Adipose tissue (tissue), 3 donors: Measurements from ENCODE around the gene SFMBT1. TPM values are rescaled to one million over a fixed set of nuclear protein-coding genes. Genes with fewer than 3 reads are reported as not detected.

Source experiments
- H3K27ac ChIP-seq: one replicate; pipeline ENCODE4 v1.5.1; 2013; ENCODE audit warnings: low read depth, low read length
- WGBS, 3 donors: extraction: QIAGEN DNeasy Blood & Tissue Kit; methylation state at CpG; one replicate each; pipeline ENCODE4 v1.1.7; 2013; 5-methylcytosine and 5-hydroxymethylcytosine counted together
- polyA plus RNA-seq, 3 donors: library from polyadenylated mRNA; stranded (reverse); fragments of 200-250 nt; gene quantifications; one replicate each; pipeline ENCODE4 v1.2.3, GENCODE V29; 2013
- donor health status: healthy with polysubstance abuse.
- donor health status: Bipolar disorder and iron deficiency.
- donor health status: healthy.

The SFMBT1 gene
- polyA plus RNA-seq, 3 donors: 1.9 to 5.2 (median 3.1) TPM

DNA sequence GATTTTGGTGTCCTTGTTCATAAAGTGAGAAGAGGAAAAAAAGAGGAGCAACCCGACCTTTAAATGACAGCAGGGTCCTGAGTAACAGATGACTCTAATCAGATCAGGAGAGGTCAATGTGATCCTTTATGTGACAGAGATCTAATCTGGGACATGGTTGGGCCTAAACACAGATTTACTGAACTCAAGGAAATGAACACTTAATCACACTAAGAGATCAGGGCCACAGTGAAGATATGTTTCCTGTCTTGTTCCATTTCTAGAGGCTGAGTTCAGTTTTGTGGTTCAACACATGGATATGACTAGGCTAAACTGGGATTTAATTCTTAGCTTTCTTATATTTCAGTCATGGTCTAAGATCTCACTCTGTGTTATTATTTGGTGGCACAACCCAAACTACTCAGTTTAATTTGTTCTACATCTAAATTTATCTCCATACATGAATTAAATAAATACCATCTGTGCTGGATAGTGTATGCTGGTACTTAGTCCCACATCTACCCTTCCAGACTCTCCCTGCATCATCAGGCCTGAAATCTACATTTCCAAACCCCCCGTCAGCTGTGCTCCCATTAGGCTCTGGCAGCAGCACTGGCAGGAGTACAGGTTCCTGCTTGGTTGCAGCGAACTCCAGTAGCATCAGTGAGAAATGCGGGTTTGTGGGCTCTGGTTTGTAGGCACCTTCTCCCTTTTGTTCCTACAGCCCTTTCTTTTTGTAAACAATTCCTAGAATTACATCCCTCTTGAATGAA is 22.6 kb downstream of the SFMBT1 start:
- H3K27ac ChIP-seq: no peak overlapping the region
- 77 to 92% (median 84%) methylated on average over 4 of the region's 4 CpGs for WGBS, 3 donors

DNA sequence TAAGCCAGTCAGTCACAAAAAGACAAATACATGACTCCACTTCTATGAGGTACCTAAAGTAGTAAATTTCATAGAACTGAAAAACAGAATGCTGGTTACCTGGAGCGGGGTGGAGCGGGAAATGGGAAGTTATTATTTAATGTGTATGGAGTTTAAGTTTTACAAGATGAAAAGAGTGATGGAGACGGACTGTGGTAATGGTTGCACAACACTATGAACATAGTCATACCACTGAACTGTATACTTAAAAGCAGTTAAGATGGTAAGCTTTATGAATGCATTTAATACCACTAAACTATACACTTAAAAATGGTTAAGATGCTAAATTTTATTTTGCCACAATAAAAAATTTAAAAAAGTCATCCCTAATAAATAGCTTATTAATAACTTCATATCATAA is 23.2 kb downstream of the SFMBT1 start:
- H3K27ac ChIP-seq: no peak overlapping the region
- WGBS, 3 donors: 83 to 95% (median 86%) methylated on average over 3 of the region's 3 CpGs

DNA sequence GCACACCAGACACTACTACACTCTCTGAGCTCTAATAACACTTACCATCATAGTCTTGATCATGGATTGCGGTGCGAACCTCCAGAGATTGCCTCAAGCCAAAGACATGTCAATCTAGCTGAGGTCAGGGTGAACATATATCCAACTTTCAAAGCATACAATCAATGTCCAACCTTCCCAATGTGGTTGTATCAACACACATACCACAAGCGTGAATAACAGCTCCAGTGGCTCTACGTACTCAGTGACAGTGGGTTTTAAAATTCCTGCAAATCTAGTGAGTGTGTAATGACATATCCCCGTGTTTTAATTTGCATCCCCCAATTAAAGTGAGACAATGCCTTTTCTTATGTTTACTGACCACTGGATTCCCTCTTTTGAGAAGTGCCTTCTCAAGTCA is 29.6 kb downstream of the SFMBT1 start:
- 86 to 93% (median 92%) methylated on average over 5 of the region's 5 CpGs for WGBS, 3 donors
- no peak overlapping the region for H3K27ac ChIP-seq

DNA sequence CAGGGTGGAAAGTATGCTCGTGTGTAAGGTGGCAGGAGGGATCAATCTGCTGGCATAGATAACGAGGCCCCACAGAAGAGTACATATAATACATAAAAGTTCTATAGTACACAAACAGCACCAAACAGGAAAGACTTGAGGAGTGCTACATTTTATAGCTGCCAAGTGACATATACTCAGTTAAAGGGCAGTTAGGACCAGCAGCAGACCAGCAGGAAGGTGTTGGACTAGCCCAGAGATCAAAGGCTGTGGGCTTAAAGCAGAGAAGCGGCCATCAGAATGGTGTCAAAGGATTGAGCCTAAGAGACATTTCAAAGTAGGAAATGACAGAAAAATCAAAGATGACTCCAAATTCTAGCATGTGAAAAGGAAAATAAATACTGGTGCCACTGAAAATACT is 34.5 kb downstream of the SFMBT1 start:
- no peak overlapping the region for H3K27ac ChIP-seq
- 63 to 84% (median 78%) methylated on average over 3 of the region's 3 CpGs for WGBS, 3 donors

DNA sequence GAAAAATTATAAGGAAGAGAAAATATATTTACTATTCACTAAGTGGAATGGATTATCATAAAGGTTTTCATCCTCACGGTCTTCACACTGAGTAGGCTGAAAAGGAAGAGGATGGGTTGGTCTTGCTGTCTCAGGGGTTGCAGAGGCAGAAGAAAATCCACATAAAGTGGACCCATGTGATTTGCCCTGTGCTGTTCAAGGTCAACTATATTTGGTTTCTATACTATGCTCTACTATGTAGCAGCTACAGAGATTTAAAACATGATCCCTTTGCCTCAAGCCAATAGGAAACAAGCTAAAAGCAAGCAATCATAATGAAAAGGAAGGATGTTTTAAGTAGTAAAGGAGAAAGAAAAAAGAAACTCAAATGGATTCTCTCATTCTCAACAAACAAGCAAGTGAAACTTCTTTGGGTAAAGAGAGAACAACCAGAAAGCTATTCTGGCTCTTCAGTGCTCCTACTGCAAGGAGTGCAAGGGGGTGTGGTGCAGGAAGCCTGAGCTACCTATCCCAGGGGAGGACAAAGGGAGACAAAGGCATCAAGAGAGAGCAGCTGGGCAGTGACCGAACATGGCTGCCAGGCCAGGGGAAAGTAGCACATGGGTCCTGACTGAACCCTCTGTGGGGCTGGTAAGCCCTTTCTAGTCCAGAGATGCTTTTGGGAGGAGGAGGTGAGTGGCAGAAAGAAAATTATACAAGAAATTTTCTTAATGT is 35.9 kb downstream of the SFMBT1 start:
- 67 to 81% (median 78%) methylated on average over 2 of the region's 2 CpGs for WGBS, 3 donors
- no peak overlapping the region for H3K27ac ChIP-seq

DNA sequence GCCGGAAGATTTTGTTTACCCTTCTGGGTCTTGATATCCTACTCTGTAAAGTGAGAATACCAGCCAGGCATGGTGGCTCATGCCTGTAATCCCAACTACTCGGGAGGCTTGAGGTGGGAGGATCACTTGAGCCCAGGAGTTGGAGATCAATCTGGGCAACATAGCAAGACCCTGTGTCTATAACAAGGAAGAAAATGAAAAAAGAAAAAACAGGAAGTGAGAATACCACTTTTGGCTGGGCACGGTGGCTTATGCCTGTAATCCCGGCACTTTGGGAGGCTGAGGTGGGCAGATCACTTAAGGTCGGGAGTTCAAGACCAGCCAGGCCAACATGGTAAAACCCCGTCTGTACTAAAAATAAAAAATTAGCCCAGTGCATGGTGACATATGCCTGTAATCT is 36.9 kb downstream of the SFMBT1 start:
- 84 to 90% (median 89%) methylated on average over 6 of the region's 6 CpGs for WGBS, 3 donors
- no peak overlapping the region for H3K27ac ChIP-seq

DNA sequence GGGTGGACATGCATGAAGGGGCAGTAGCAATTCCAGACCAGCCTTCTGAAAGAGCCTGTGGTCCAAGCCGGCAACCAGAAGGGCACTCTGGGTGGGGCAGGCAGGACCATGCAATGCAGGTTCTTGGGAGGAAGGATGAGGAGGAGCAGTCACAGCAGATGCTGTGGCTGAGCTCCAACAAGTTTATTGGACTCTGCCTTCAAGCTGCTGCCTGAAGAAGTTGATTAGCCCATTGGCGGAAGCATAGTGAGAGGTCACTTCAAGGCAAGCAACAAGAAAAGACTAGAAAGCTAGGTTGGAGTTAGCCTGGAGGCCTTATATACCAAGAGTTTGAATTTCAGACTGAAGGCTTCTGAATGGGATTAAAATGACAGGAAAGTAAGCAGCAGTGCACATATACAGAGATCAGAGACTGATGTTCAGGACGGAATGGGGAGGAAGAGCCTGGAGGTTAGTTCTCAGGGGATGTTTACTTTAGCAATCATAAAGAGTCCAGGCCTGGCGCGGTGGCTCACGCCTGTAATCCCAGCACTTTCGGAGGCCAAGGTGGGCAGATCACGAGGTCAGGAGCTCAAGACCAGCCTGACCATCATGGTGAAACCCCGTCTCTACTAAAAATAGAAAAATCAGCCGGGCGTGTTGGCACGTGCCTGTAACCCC is 39.9 kb downstream of the SFMBT1 start:
- H3K27ac ChIP-seq: no peak overlapping the region
- 56 to 89% (median 85%) methylated on average over 12 of the region's 12 CpGs for WGBS, 3 donors

DNA sequence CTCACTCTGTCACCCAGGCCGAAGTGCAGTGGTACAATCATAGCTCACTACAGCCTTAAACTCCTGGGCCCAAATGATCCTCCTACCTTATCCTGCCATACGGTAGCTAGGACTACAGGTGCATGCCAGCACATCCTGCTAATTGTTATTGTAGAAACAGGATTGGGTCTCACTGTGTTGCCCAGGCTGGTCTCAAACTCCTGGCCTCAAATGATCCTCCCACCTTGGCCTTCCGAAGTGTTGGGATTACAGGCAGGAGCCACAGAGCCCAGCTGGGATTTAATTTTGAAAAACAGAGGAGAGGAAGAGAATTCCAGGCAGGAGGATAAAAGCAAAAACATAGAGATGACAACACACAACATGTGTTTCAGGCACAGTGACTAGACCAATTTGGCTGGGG is 40.5 kb downstream of the SFMBT1 start:
- no peak overlapping the region for H3K27ac ChIP-seq
- 47 to 96% (median 96%) methylated on average over 3 of the region's 3 CpGs for WGBS, 3 donors

DNA sequence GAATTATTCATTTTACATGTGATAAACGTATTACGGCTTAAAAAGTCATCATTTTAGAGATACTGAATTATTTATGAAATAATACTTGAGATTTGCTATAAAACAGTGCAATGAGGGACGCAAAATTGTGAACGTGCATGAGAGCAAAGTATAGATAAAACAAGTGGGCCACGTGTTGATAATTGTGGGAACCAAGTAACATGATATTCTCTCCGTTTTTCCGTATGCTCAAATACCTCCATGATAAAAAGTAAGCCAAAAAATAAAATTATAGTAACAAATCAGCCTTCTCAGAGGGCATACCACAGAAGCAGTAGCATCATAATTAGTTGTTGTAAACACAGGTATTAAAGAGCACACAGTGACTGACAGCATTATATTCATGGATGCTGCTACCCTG is 42.6 kb downstream of the SFMBT1 start:
- 77 to 93% (median 92%) methylated on average over 7 of the region's 7 CpGs for WGBS, 3 donors
- no peak overlapping the region for H3K27ac ChIP-seq

DNA sequence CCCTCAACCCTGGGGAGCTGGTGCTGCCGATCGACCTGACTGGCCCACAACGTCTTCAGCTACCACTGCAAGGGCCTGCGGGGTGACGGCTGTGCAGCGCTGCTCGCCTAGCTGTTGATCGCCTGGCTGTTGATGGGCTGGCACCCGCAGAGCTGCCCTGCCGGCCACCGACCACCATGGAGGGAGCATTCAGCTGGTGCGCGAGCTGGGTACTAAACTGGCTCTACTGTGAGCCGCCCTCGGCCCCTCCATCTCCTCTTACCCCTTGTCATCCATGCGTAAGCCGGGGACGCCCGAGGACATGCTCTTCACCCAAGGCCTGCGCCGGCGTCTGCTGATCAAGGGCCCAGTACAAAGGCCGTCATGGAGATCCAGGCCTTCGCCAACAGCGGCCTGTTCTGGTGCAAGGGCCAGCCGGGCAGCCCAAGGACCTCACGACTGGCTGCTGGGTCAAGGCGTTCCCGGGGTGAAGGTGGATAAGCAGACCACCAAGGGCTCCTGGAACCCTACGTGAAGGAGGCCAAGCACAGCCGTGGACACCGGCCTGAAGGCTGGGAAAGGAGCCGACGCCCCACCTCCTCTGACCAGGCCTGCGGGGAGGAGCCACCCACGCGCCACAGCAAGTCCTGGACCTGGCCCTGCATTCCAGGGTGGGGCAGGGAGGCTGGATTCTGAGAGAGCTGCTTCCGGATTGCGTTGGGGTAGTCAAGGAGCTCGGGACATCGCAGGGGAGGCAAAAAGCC is 46.9 kb downstream of the SFMBT1 start:
- WGBS, 3 donors: 96 to 97% (median 97%) methylated on average over 41 of the region's 41 CpGs
- H3K27ac ChIP-seq: no peak overlapping the region

DNA sequence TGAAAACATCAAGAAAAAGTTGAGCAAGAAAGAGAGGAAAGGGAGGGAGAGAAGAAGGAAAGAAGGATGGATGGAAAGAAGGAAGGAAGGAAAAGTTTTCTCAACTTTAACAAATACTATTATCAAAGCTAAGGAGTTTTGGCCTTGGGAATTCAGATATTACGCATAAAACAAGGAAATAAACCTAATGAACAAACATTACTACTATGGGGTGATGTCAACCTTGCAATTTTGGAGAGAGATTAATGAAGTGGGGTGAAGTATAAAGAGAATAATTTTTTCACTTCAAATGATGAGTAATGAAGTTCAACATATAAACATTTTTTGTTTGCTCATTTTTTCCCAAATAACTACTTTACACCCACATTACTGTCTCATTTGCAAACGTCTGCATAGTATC is 55.2 kb downstream of the SFMBT1 start:
- H3K27ac ChIP-seq: no peak overlapping the region
- WGBS, 3 donors: 38 to 80% (median 78%) methylated on average over 2 of the region's 2 CpGs

DNA sequence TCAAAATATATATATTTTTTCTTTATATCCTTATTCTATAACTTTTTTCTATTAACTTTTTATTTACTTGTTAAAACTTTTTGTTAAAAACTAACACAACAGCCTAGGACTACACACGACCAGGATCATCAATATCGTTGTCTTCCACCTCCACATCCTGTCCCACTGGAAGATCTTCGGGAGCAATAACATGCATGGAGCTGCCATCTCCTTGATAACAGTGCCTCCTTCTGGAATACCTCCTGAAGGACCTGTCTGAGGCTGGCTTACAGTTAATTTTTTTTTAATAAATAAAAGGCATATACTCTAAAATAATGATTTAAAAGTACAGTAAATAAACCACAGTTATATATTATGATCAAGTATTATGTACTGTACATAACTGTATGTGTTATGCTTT is 58.9 kb downstream of the SFMBT1 start:
- H3K27ac ChIP-seq: no peak overlapping the region
- 49 to 59% (median 57%) methylated on average over 3 of the region's 3 CpGs for WGBS, 3 donors

DNA sequence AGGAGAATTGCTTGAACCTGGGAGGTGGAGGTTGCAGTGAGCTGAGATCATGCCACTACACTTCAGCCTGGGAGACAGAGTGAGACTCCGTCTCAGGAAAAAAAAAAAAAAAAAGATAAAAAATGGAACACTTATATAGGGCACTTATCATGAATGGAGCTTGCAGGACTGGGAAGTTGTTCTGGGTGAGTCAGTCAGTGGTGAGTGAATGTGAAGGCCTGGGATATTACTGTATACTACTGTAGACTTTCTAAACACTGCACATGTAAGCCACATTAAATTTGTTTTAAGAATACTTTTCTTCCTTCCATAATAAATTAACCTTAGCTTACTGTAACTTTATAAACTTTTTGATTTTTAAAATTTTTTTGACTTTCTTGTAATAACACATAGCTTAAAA is 59.8 kb downstream of the SFMBT1 start:
- WGBS, 3 donors: 71 to 100% (median 93%) methylated on average over 1 of the region's 1 CpG

DNA sequence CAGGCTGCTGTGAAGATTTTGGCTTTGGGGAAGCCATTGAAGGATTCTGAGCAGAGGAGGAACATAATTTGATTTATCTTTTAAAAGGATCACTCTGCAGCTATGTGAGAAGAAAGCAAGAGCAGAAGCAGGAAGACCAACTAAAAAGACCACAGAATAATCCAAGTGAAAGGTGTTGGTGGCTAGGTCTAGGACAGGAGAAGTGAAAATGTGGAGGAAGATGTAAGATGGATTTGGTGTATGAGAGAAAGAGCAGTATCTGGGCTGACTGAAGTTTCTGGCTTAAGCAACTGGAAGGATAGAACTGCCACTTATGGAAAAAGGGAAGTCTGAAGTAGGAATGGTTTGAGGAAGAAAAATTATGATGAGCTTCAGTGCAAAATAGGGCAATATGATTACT is 62.0 kb downstream of the SFMBT1 start:
- no peak overlapping the region for H3K27ac ChIP-seq

More for the DNA sequence above, 59.8 kb downstream of the SFMBT1 start:
- H3K27ac ChIP-seq: no peak overlapping the region

DNA sequence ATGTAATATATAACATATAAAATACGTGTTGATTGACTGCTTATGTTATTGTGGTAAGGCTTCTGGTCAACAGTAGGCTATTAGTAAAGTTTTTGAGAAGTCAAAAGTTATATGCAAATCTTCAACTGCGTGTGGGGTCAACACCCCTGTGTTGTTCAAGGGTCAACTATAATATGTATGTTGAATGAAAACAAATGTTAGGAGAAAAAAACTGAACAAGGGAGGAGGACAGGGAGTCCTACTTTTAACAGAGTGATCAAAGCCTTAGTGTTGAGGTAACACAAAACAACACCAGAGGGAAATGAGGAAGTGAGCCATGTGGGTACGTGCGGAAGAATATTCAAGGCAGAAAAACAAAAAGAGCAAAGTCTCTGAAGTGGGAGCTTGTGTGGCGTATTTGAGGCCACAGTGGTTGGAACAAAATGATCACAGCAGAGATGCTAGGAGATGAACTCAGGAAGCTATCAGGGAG is 62.5 kb downstream of the SFMBT1 start:
- WGBS, 3 donors: 63 to 85% (median 63%) methylated on average over 5 of the region's 5 CpGs
- H3K27ac ChIP-seq: no peak overlapping the region

DNA sequence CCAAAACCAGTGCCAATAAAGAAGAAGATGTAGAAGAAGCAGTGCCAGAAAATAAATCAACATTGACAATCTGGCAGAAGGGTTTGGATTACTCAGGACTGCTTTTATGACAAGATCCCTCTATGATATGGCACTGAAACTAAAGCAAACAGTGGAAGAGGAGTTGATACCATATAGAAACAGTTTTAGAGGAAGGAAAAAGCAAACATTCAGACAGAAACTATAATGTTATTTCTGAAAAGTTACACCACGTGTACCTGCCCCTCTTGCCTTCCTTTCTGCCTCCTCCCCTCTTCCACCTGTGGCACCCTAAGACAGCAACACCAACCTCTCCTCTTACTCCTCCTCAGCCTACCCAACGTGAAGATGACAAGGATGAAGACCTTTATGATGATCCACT is 63.0 kb downstream of the SFMBT1 start:
- WGBS, 3 donors: 70 to 73% (median 72%) methylated on average over 2 of the region's 2 CpGs
- no peak overlapping the region for H3K27ac ChIP-seq

DNA sequence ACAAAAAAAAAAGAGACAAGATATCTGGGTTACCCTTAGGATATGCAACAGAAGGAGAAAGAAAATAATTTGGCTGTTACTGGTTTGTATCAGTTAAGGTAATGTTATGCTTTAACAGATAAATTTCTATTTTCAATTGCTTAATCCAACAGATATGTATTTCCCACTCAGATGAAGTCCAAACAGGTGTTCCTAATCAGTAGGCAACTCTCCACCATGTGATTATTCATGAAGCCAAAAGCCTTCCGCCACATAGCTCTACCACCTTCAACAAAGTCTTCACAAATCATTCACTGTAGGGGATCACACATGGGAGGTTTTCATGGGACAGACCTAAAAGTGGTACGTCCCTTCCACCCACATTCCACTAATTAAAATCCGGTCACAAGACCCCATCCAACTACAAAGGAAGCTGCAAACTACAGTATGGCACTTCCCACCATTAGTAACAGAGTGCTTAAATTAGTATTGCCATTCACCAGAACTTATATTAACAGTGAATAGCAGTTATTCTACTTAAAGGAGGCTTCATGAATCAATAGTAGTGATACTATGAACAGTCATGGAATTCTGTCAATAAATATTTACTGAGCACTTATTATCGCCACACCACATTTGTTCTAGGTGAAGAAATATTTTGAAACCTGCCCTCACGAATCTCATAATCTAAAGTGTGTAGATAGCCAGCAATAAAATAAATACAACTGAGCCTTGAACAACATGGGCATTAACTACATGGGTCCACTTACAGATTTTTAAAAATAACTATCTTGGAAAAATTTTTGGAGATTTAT is 66.5 kb downstream of the SFMBT1 start:
- H3K27ac ChIP-seq: no peak overlapping the region
- WGBS, 3 donors: 50 to 93% (median 92%) methylated on average over 5 of the region's 5 CpGs

DNA sequence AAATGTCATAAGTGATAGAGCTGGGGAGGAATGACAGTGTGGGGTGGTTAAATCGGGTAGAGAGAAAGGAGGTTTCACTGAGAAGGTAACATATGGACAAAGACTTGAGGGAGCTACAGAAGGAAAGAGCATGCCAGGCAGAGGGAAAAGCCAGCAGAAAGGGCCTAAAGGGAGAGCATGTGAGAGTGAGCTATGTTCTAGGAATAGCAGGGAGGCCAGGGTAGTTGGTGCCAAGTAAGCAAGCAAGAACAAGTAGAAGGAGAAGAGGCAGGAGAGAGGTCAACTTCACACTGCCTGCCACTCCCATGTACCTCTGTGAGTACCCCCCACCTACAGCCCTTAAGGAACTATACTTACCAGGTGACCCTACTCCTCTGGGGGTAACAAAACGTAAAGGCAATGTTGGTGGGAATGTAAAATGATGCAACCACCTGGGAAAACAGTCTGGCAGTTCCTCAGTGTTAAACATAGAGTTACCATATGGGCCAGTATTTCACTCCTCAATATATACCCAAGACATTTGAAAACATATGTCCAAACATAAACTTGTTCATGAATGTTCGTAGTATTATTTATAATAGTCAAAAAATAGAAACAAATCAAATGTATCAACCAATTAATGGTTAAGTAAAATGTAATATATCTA is 67.6 kb downstream of the SFMBT1 start:
- H3K27ac ChIP-seq: no peak overlapping the region
- 73 to 95% (median 91%) methylated on average over 3 of the region's 3 CpGs for whole genome bisulfite sequencing, 3 donors
